Diencephalon (tissue), 1 donor: ENCODE measurements around the gene IFNG. TPM values are rescaled to one million over a fixed set of nuclear protein-coding genes. Genes with fewer than 3 reads are reported as not detected.

Experiments
- total RNA-seq: library from RNA; depleted of rRNA; stranded (reverse); fragments of >200 nt; gene quantifications from one replicate; pipeline ENCODE4 v1.2.3, GENCODE V29; 2014

The IFNG gene
- total RNA-seq = not detected

GRCh38 chr12:68159681-68160304, at the start of gene IFNG:
Gene IFNG (minus strand): TSS chr12:68159740. CDS start chr12:68159615, 125 bp downstream.

Other genes starting within 250 kb of the IFNG start
- not detected for gene IFNG-AS1, start 170.3 kb downstream of the IFNG start, total RNA-seq
- not detected for gene IL26, start 66.1 kb upstream of the IFNG start, total RNA-seq
- gene IL22, start 93.9 kb upstream of the IFNG start, total RNA-seq = not detected
- gene MDM1, start 172.6 kb upstream of the IFNG start, total RNA-seq = 27.0 TPM